CD4-positive, alpha-beta T cell treated with Interferon alpha-2 for 1 hour (primary cell): ENCODE measurements around the gene DYNC2LI1.
A peak's percentile ranks its signal among the peaks of the same experiment; 100 is the strongest.

Source experiments
- DNase-seq, 2 donors: peaks; one replicate each; pipeline ENCODE4 v3.0.0-alpha.2; 2020 to 2022

DYNC2LI1 gene

GRCh38 chr2:43764086-43764705, 9.6 kb upstream of the DYNC2LI1 start:
- DNase-seq: no peak

- no peak for DNase-seq
Observed at GRCh38 chr2:43766006-43766405, 7.8 kb upstream of the DYNC2LI1 start.

GRCh38 chr2:43774617-43775016, 778 bp downstream of the DYNC2LI1 start:
- DNase-seq: no peak

GRCh38 chr2:43776324-43776723, 2.5 kb downstream of the DYNC2LI1 start:
- no peak for DNase-seq

GRCh38 chr2:43777306-43777926, 3.6 kb downstream of the DYNC2LI1 start:
- DNase-seq: no peak

GRCh38 chr2:43778233-43778632, 4.4 kb downstream of the DYNC2LI1 start:
- no peak for DNase-seq

- no peak for DNase-seq
Observed at GRCh38 chr2:43787895-43788294, 14.1 kb downstream of the DYNC2LI1 start.

- no peak for DNase-seq
Observed at GRCh38 chr2:43788646-43789045, 14.8 kb downstream of the DYNC2LI1 start.

- no peak for DNase-seq
Observed at GRCh38 chr2:43790147-43790546, 16.3 kb downstream of the DYNC2LI1 start.

- DNase-seq: no peak
Observed at GRCh38 chr2:43791035-43791765, 17.4 kb downstream of the DYNC2LI1 start.

GRCh38 chr2:43792653-43793052, 18.8 kb downstream of the DYNC2LI1 start:
- DNase-seq: no peak

GRCh38 chr2:43794956-43795355, 21.1 kb downstream of the DYNC2LI1 start:
- no peak for DNase-seq

GRCh38 chr2:43796206-43796605, 22.4 kb downstream of the DYNC2LI1 start:
- no peak for DNase-seq

GRCh38 chr2:43798300-43798699, 24.5 kb downstream of the DYNC2LI1 start:
- no peak for DNase-seq

GRCh38 chr2:43800894-43801293, 27.1 kb downstream of the DYNC2LI1 start:
- no peak for DNase-seq

- DNase-seq: no peak
Observed at GRCh38 chr2:43802135-43802534, 28.3 kb downstream of the DYNC2LI1 start.

- no peak for DNase-seq
Observed at GRCh38 chr2:43803113-43803512, 29.3 kb downstream of the DYNC2LI1 start.

- no peak for DNase-seq
Observed at GRCh38 chr2:43806719-43807031, 32.8 kb downstream of the DYNC2LI1 start.

GRCh38 chr2:43810452-43810851, 36.6 kb downstream of the DYNC2LI1 start:
- no peak for DNase-seq

- no peak for DNase-seq
Observed at GRCh38 chr2:43810888-43811287, 37.0 kb downstream of the DYNC2LI1 start.

GRCh38 chr2:43812006-43812405, 38.2 kb downstream of the DYNC2LI1 start:
- DNase-seq: no peak

- no peak for DNase-seq
Observed at GRCh38 chr2:43812947-43813346, 39.1 kb downstream of the DYNC2LI1 start.

GRCh38 chr2:43814711-43815110, 40.9 kb downstream of the DYNC2LI1 start:
- DNase-seq: no peak

- peak in 1 of 2 donors; percentile 25 for DNase-seq
Observed at GRCh38 chr2:43818761-43819160, 44.9 kb downstream of the DYNC2LI1 start.
